ENCODE measurements around the gene ZNF101. TPM values are rescaled to one million over a fixed set of nuclear protein-coding genes. Genes with fewer than 3 reads are reported as not detected.

ZNF101 gene
- total RNA-seq, 1 experiment from 2014 or later = 10.6 TPM

DNA sequence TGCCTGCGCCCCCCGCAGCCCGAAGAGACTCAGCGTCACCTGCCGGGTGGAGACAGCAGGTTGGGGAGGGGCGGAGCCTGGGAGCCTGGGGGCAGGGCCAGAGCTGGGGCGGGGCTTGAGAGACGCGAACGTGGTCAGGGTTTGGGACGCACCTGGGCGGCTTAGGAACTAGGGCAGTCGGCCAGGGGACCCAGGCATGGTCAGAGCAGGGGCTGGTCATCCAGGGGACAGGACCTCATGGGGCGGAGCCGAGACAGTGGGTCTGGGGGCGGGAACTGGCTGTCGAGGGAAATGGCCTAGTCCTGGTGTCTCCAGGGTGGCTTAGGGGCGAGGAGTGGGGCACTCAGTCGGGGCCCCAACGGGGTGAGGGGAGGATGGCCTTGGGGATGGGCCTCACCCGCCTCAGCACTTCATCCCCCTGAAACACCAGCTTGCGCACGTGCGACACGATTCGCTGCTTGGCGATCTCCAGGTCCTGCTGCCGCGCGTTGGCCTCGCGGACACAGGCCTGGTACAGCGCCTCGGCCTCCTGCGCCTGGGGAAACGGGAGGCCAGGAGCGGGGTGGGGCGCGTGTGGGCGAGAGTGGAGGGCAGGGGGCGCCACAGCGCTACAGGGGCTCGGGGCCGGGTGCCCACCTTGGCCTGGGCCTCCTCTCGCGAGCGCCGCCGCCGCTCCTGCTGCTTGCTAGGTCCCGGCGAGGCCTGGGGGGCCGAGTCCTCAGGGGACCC, 31.0 kb upstream of the ZNF101 start:
- no peak for DNase-seq (ENCODE audit: low read depth)

DNA sequence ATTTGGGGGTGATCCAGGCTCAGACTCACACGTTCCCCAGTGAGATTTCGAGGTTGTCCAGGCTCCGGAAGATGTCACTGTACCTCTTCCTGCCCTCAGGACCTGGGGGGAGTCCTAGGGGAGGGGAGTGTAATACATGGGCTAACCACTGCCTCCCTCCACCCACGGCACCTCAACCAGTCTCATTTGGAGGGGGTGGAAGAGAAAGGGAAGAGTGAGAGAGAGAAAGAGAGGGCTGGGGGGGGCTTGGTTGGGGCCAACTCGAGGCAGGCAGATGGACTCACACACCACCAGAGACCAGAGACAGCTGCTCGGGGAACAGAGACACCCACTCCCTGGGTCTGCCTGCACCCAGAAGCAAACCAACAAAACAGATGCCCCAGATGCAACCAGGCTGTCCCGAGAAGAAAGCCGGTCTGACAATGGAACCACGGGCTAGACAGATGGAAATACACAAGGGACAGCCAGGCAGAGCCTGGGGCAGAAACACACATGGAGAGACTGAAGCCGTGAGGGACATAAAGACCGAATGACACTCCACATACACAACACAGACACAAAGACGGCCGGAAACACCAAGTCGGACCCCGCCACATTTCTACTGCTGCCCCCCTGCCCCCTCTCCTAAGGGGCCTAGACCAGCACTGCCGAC, 26.0 kb upstream of the ZNF101 start:
- DNase-seq (ENCODE audit: low read depth) = peak; percentile 25

DNA sequence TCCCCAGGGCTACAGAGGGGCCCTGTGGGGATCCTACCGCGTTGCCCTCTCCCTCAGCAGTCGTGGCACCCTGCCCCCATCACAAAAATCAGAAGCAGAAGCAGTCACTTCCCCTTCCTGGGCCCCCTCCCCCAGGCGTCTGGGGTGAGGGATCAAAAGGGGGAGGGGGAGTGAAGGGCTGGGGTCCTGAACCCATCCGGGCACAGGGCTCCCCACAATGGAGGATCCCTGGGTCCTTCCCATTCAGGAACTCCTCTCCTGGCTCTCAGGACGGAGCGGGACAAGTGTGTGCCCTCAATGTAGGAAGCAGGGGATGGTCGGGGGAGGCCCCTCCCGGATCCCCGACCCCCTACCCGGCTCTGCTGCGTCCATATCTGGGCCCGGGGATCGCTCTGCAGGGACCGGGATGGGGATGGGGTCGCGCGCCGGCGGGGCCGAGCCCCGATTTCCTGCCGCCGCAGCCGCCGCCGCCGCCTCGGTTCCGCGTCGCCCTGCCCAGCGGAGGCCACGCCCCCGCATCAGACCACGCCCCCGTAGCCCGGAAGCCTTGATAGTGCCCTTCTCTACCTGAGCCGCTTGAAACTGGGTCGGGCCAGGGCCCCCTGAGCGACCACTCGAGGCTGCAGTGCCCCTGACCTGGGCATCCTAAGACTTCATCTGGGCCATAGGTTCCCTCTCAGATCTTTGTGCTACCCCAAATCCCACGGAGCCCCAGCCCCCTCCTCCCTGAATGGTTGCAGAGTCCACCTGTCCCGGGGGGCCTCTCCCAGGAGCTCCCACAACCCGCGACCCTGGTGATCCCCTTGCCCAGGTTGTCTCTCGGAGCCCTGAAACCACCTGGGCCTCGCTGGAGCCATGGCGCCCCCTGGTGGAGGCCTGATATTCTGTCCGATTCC, 25.2 kb upstream of the ZNF101 start, which contains the start of gene GMIP:
Gene GMIP (minus strand): TSS at position 500 of the 896 bp plus-strand sequence. CDS start 128 bp downstream, at position 372.
- DNase-seq (ENCODE audit: low read depth) = peak; percentile 29

DNA sequence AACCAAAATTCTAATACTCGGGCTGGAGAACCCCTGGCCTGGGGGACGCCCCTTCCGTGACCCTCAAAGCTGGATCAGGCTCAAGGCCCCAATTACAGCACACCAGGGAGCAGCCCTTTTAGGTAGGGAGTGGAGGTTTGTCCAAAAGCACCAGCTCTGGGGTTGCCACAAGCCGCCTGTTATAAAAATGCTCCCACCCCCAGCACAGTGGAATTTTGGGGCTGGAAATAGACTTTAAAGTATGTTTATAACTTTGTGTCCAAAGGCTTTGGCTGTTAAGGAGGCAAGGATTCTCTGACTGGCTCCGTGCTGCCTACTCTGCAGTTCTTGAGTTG, 24.6 kb upstream of the ZNF101 start:
- DNase-seq (ENCODE audit: low read depth) = no peak

DNA sequence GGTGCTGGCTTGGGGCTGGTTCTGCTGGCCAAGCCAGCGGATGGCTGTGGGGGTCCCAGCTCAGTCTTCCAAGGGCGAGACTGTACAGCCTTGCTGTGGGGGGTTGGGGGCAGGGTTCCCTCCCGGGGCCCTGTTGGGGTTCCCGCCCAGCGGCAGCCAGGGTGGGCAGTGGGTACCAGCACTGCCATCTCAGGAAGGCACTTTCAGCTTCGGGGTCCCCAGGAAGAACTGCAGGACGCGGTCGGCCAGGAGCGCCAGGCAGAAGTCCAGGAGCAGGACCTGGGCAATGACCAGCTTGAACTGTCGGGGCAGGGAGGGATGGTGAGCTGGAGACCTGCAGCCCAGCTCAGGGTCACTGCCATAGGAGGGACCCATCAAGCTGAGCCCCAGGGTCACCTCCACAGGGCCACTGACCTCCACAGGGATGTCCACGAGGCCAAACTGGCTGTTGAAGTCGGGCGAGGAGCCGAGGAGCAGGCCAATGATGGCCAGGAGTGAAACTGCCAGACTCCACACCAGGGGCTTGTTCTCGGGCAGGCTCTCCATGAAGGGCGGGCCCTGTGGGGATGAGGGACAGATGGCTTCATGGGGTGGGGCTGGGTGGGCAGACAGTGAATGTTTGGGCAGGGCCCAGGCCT, 23.3 kb upstream of the ZNF101 start:
- DNase-seq (ENCODE audit: low read depth) = no peak

DNA sequence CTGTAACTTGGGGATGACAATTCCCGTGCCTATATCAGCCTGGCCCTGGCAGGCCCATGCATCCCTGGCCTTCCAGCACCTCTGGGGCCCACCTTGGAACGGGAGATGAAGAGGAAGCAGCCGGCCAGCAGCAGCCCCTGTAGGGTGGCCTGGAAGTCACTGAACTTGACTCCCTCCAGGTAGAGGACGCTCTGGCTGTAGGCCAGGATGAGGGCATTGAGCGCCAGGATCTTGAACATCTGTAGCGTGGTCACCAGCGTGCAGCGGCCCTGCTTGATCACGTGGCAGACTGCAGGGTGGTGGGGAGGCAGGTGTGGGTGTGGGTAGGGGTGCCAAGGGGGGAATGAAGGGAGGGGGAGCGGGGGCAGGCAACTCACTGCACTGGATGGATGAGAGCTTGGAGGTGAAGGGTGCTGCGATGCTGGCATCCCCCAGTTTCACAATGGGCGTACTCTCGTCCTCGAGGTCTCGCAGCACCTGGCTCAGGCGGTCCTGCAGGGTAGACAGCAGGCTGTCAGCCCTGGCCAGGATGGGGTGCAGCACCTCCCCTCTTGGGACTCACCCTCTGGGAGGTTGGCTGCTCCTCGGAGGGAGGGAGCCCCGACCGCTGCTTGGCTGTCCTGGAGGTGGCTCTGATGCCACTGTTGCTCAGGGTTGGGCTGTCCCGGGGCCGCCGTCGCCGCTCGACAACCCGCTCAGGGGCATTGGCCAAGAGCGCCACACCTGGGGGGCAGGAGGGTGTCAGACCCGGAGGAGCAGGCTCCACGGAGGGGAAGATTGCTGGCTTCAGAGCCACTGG, 21.4 kb upstream of the ZNF101 start:
- no peak for DNase-seq (ENCODE audit: low read depth)

DNA sequence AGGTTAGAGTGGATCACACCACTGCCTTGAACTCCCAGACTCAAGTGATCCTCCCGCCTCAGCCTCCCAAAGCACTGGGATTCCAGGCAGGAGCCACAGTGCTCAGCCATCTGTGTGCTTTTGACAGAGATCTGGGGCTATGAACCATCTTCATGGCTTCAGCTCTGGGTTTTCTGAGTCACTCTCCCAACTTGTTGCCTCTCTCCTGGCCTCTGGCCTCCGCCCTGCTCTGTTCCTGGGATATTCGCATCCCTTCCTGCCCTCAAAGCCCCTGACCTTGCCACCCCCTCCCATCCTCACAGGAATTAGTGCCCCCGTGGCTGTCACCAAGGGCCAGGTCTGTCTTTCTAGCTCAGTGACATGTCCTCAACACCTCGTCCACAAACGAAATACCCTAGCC, 19.5 kb upstream of the ZNF101 start:
- no peak for DNase-seq (ENCODE audit: low read depth)

DNA sequence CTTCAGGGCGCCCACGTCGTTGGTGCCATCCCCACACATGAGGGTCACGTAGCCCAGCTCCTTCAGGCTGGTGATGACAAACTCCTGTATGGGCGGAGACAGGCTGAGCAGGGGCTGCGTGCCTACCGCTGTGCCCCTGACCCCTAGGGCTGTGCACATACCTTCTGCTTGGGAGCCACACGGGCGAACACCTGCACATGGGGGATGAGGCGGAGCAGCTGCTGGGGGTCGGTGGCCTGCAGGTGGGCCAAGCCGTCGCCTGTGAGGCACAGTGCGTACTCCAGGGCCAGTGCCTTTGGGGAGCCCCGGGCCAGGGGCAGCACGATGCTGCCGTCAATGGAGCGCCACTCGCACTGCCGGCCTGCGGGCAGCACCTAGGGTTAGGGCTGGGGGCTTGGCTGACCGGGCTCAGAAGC, 19.1 kb upstream of the ZNF101 start:
- no peak for DNase-seq (ENCODE audit: low read depth)

DNA sequence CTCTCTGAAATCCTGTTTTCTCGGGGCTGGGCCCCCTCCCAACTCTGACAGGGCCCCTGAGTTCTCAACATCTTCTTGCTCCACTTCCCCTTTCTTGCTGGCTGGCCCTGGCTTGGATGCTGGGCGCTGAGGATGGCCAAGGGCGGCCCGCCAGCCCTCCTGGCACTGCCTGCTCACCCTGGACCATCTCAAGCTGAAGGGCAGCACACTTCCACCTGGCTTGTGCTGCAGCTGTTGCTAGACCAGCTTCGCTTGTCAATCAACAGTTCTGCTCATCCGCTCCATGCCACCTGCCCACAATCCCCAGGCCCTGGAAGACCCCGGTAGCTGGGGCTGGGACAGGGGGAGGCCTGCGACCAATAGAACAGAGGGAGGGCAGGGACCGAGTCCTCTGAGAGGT, 18.3 kb upstream of the ZNF101 start:
- no peak for DNase-seq (ENCODE audit: low read depth)

DNA sequence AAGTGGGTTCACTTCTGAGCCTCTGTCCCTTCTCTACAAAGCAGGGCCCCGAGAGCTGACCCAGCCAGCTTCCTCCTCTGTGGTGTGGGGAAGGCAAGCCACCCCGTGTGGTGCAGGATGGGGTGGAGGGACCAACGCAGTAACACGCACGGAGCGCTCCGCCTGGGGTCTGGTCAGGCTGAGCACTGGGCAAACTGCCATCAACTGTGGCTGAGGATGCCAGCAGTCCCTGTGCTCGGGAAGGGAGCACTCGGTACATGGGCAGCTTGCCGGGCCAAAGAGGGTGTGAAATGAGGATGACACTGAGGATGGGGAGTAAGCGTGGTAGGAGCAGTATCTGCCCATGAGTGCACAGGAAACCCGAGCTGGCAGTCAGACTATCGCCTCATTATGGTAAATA, 17.6 kb upstream of the ZNF101 start:
- no peak for DNase-seq (ENCODE audit: low read depth)

DNA sequence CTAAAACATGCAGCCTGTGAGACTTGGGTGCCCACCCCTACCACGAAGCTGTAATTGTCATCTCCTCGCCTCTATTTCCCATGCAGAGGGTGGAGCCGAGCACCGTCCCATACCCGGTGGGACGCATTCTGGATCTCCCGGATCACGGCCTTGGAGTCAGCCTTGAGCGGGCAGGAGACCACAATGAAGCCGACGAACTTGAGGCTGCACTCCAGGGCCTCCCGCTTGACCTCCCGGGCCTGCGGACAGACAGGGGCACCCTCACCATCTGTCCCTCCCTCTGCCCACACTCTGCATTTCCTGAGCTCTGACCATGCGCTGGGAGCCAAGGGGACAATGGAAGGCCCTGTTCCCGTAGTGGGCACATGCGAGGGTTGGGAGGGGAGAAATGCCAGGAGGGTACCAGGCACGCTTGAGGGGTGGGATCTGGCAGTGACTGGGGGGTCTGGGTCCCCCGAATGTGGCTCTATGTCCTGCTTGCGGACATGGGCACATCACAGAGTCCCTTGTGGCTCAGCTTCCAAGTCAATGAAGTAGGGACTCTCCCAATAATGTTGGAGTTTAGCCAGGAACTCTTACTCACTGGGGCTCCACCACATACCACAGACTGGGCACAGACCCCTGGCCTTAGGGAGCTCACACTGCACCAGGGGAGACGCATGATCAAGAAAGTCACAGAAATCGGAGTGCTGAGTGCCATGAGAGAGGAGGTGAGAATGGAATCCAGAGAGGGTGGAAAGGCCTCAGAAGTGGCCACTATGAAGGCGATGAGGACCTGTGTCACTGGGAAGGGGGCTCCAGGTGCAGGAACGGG, 15.9 kb upstream of the ZNF101 start:
- no peak for DNase-seq (ENCODE audit: low read depth)

DNA sequence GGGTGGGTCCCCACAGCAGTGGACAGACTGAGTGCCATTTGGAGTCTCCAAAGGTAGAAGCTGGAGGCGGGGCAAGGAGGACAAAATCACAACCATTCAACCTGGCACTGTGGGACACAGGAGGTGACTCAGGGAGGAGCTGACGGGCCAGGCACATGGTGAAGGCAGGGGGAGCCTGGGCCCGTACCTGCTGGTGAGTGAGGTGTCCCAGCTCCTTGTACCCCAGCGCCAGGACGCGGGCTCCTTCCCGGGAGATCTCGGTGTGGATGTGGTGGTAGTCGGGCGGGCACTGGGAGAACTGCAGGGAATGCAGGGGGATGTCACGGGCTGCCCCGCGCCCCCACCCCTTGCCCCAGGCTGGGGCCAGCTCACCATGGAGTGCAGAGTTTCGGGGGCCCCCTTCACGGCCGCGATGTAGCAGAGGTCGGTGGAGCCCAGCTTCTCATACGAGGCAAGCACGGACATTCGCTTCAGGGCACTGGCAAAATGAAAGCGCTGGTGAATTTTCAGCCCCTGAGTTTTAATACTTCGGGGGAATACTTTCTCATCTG, 15.0 kb upstream of the ZNF101 start:
- DNase-seq (ENCODE audit: low read depth) = no peak

DNA sequence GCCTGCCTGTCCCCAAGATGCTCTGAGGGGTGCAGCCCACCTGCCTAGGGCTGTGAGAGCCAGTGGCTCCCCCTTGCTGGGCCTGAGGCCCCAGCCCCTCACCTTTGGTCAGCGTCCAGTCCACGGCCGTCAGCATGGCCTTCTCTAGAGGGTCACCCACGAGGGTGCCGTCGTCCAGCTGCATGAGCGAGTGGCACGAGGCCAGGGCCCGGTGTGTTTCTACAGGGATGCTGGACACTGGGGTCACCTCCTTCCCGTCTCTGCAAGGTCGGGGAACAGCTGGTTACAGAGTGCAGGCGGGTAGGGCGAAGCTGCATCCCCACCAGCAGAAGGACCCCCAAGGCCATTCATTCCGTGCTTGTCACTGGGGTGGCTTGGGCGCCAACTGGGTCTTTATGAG, 14.2 kb upstream of the ZNF101 start:
- no peak for DNase-seq (ENCODE audit: low read depth)

DNA sequence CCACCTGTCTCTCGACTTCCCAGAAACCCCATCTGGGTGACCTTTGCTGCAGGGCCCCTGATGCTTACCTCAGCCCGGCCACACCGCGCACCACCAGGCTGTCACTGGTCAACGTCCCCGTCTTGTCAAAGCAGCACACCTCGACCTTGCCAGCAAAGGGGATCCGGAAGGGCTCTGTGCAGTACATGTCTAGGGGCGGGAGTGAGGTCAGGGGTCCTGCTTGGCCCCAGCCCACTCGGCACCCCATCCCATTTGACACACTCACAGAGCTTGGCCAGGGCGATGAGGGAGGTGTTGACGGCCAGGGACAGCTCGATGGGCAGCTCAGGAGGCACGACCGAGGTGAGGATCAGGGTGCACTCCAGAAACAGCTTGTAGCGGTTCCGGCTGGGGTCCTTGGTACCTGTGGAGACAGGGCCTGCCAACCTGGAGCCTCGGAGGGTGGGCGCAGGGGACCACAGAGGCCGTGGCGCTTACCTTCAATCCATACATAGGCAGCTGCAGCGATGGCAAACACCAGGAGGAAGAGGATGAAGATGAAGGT, 13.5 kb upstream of the ZNF101 start:
- no peak for DNase-seq (ENCODE audit: low read depth)

DNA sequence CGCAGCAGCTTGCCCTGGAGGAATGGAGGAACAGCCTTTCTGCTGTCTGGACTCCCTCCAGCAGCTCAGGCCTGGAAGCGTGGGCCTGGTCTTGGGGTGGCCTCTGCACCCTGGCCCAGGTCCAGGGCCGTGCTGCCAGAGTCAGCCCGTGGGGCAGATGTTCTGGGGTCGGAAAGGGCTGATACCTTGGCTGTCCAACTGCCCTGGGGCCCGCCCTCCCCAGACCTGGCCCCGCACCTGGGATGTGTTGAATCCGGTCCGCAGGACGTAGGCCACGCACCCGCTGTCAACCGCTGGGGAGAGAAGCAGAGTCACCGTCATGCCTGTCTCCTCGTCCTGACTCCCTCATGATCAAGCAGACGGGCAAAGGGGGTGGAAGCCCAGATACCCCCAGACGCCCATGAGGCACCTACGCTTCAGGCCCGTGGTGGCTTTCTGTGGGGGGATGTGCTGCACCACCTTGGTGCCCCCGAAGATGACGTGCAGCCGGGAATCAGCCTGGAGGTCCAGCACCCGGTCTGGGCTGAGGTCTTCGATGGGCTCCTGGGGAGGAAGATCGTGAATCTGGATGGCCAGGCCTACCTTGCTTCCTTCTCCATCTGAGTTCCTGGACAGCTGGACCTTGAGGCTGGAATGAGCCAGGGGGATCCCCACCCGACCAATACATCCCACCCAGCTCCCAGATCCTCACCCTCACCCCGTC, 12.8 kb upstream of the ZNF101 start:
- DNase-seq (ENCODE audit: low read depth) = no peak

DNA sequence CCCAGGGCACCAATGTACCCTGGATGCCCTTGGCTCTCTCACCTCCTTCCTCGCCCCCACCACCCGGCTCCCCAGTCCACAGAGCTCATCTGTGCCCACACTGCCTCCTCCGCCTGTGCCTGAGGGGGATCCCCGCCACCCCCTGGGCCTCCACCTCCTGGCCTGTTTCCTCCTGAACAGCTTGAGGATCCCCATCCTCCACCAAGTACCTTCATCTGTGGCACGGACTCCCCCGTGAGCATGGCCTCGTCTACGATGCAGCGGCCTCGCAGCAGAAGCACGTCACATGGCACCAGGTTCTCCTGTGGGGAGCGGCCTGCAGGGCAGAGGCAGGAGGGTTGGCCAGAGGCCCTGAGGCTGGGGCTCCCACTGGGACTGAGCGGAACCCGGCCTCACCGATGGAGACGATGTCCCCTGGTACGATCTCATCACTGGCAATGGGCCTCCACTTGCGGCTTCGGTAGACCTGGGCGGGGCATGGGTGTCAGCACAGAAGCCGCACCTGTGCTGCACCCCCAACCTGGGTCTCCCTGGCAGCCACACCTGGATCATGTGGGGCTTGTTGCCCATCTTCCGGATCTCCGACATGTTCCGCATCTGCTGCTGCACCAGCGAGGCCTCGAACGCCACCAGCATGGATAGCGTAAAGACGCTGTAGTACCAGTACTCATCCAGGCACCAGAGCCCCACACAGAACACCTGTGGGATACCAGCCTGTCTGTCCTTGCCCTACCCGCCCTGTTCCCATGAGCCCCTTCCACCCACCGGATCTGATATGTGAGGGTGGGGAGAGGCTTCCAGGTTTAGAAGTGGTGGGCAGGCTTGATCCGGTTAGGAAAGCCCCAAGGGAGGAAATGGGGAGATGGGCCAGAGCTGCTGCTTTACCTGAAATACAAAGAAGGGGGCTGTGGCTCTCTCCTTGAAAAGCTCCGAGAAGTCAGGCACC, 11.9 kb upstream of the ZNF101 start:
- DNase-seq (ENCODE audit: low read depth) = no peak

DNA sequence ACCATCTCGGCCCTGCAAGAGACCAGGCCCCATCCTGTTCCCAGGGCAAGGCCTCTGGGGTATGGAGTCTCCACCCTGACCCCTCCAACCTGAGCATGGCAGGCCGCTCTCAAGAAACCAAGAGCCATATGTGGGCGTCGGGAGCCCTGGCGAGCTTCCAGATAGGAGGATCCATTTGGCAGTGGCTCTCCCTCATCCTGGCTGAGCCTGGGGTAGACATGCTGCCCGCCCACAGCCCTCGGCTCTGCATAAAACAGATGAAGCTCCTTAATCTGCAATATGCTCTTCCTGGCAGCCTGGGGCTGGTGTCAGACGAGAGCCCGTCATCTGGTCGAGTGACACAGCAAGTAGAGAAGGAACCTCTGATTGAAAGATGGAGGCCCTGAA, 11.2 kb upstream of the ZNF101 start:
- DNase-seq (ENCODE audit: low read depth) = no peak
